GM12892 (cell line): Measurements from ENCODE around the gene PPP1R13L.
A peak's percentile ranks its signal among the peaks of the same experiment; 100 is the strongest.

Source experiments
- DNase-seq: peaks from one replicate; pipeline ENCODE4 v3.0.0; 2011; ENCODE audit not compliant: insufficient read length
- FAIRE-seq: peaks from 2 replicates; lab custom pipeline; 2011; peaks lifted over from hg19 to GRCh38; lab: Jason Lieb, UNC
- POLR2A ChIP-seq: IDR thresholded peaks from 2 replicates; pipeline ENCODE4 v1.6.1; 2011; ENCODE audit warnings: low read depth, low read length, control low read depth
- POLR2AphosphoS5 ChIP-seq: IDR thresholded peaks from 2 replicates; pipeline ENCODE4 v1.6.1; 2011; ENCODE audit warnings: low read depth, low read length, control low read depth
- TAF1 ChIP-seq: IDR thresholded peaks from 2 replicates; pipeline ENCODE4 v1.6.1; 2011; ENCODE audit warnings: low read depth, mild to moderate bottlenecking, control low read depth, low read length, borderline replicate concordance

Gene PPP1R13L

DNA sequence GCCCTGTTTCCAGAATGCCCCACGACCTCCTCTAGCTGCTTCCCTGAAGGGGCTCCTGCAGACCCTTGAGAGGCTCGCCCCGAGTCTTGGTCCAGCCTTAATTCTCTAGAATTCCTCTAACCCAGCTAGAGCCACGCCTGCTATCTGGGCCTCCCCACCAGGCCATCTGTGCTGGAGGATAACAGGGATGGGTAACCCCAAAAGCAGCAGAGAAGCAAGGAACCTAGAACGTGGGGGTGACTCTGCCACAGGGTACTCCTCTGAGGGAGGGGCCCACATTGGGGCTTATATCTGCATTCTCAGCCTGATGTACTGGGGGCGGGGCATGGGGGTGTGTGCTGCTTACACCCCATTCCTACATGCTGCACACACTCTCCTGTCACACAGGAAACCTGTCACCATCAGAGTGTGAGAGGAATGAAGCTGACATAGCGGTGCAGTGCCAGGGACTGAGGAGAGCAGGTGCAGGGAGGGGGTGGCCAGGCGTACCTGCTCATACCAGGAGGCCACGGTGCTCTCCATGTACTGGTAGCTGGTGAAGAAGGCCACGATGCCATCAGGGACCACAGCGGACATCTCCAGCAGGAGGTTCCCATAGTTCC, 50.5 kb downstream of the PPP1R13L start:
- TF ChIP-seq TAF1 = no peak
- no peak for TF ChIP-seq POLR2A
- TF ChIP-seq POLR2AphosphoS5 = no peak
- DNase-seq (peak; percentile 22), FAIRE-seq (no peak)

DNA sequence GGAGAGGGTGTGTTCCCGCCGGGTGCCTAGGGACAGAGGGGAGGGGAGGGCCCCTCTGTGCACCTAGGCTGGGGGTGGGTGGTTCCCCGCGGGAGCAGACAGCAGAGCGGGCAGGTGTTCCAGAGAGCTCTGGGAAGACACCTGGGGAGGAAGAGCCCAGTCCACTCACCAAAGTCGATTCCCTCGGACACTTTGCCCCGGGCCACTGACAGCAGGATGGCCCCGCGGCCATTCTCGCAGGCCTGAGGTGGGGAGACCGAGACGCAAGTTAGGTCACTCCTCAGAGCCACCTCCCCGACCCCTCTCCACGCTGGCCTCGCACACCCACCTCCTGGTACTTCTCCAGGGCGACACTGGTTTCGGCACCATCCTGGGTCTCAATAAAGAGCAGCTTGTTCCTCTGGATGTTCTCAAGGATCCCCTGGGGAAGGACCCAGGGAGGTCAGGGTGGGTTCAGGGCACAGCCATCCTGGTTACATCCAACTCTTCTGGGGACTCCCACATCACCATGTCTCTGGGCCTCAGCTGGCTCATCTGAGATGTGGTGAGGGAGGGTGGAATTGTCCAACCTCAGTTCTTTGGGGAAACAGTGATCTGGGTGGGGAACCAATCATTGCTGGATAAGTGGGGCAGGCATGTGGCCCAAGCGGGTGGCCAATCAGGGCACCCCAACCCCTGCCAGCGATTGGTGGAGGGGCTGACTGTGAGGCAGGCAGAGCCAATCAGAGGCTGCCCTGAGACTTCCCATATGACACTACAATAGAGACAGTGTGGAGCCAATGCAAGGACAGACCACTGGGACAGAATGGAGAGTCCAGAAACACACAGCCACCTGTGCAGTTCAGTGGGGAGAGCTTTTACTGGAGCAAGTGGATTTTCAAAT, 51.7 kb downstream of the PPP1R13L start:
- FAIRE-seq (no peak), DNase-seq (peak; percentile 19)
- TF ChIP-seq POLR2A (no peak), POLR2AphosphoS5 (no peak), TAF1 (no peak)

DNA sequence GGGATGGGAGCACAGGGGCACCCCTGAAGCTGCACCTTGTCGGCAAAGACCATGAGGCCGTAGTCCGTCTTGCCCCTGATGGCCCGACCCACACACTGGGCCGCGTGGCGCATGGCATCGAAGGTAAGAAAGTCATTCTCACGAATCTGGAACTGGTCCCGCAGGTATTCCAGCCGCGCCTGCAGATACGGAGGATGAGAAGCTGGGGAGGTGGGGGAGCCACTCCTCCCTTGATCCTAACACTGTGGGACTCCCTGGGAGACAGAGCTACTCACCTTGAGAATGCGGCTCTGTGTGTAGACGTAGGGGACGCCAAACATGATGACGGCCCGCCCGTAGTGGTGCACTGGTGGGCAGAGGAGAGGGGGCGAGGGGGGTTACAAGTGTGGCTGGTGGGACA, 52.4 kb downstream of the PPP1R13L start:
- no peak for DNase-seq
- no peak for FAIRE-seq
- TF ChIP-seq TAF1 = no peak
- TF ChIP-seq POLR2AphosphoS5 = no peak
- TF ChIP-seq POLR2A = no peak

- FAIRE-seq (no peak), DNase-seq (no peak)
- no peak for TF ChIP-seq TAF1
- TF ChIP-seq POLR2AphosphoS5 = no peak
- TF ChIP-seq POLR2A = no peak
Observed at GRCh38 chr19:45352062-45352461, 52.8 kb downstream of the PPP1R13L start.

GRCh38 chr19:45351401-45351952, 53.4 kb downstream of the PPP1R13L start:
- no peak for TF ChIP-seq POLR2AphosphoS5
- no peak for TF ChIP-seq TAF1
- TF ChIP-seq POLR2A = no peak
- FAIRE-seq (no peak), DNase-seq (peak; percentile 20)

DNA sequence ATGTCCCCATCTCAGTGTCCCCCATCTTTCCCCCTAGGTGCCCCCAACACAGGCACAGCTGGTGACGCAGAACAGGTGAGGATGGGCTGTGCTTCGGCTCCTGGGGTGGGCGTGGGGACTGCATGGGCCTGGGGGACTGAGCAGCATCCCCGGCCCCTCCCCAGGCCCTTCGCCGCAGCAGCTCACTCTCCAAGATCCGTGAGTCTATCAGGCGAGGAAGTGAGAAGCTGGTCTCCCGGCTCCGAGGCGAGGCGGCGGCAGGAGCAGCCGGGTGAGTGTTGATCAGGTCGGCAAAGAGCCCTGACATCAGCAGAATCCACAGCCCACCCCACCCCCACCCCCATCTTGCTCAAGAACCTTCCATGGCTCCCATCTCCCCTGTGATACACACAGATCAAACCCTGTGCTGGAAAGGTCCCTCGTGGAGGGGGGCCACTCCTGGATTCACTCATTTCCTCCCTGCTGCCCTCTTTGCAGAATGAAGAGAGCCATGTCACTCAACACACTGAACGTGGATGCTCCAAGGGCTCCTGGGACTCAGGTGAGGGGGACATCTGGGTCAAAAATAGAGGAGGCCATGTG, 54.3 kb downstream of the PPP1R13L start:
- FAIRE-seq (no peak), DNase-seq (peak; percentile 19)
- TF ChIP-seq POLR2A (no peak), TAF1 (no peak), POLR2AphosphoS5 (no peak)

DNA sequence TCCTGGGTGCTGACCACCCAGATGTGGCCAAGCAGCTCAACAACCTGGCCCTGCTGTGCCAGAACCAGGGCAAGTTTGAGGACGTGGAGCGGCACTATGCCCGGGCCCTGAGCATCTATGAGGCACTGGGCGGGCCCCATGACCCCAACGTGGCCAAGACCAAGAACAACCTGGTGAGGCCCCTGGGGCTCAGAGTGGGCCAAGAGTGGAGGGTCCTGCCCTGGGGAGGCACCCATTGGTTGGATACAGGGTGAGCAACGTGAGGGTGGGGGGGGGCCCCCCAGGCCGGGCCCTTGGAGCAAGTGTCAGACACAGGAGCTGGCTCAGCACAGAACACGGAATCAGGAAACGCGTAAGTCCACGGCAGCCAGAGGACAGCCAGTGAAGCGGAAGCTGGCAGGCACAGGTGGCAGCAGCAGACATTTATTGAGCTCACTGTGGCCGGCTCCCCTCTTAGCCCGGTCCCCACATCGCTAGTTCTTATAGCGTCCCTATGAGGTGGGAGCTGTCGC, 55.4 kb downstream of the PPP1R13L start:
- no peak for TF ChIP-seq TAF1
- no peak for TF ChIP-seq POLR2A
- TF ChIP-seq POLR2AphosphoS5 = no peak
- FAIRE-seq = no peak
- no peak for DNase-seq

- DNase-seq (no peak), FAIRE-seq (no peak)
- TF ChIP-seq TAF1 (no peak), POLR2A (no peak), POLR2AphosphoS5 (no peak)
Observed at GRCh38 chr19:45349126-45349415, 55.8 kb downstream of the PPP1R13L start.

GRCh38 chr19:45348367-45349125, 56.3 kb downstream of the PPP1R13L start:
- FAIRE-seq (no peak), DNase-seq (no peak)
- TF ChIP-seq POLR2AphosphoS5 (no peak), TAF1 (no peak), POLR2A (no peak)

- TF ChIP-seq TAF1 (no peak), POLR2A (no peak), POLR2AphosphoS5 (no peak)
- DNase-seq (no peak), FAIRE-seq (no peak)
Observed at GRCh38 chr19:45347570-45348366, 57.1 kb downstream of the PPP1R13L start.
